Esophagus muscularis mucosa (tissue), 4 donors: ENCODE measurements around the gene COQ10A. TPM values are rescaled to one million over a fixed set of nuclear protein-coding genes. Genes with fewer than 3 reads are reported as not detected.

Experiments used
- DNase-seq: peaks from one replicate; pipeline ENCODE4 v3.0.0-alpha.2; 2017; ENCODE audit errors: extremely low spot score
- H3K27ac ChIP-seq, 4 donors: fragments of 200-600 bp; sonication (generic); replicated peaks in 1 of 4; 1 replicate in 3 of 4; 2 replicates in 1 of 4; pipeline ENCODE4 v1.5.1; 2016 to 2019; ENCODE audit warnings: mild to moderate bottlenecking in 1 of 4
- H3K27me3 ChIP-seq, 4 donors: fragments of 200-600 bp; sonication (generic); one replicate each; pipeline versions ENCODE4 v1.5.1 to v1.6.0; 2016 to 2019
- H3K36me3 ChIP-seq, 4 donors: fragments of 200-600 bp; sonication (generic); one replicate each; pipeline ENCODE4 v1.5.1; 2016 to 2019
- H3K4me1 ChIP-seq, 4 donors: fragments of 200-600 bp; sonication (generic); one replicate each; pipeline ENCODE4 v1.5.1; 2016 to 2019
- H3K4me3 ChIP-seq, 4 donors: fragments of 200-600 bp; sonication (generic); 1 replicate in 2 of 4; 2 replicates in 2 of 4; pipeline ENCODE4 v1.5.1; 2016 to 2019; ENCODE audit warnings: mild to moderate bottlenecking in 4 of 4, moderate library complexity in 1 of 4
- H3K9me3 ChIP-seq, 4 donors: fragments of 200-600 bp; sonication (generic); 1 replicate in 3 of 4; 2 replicates in 1 of 4; pipeline ENCODE4 v1.5.1; 2016 to 2019
- CTCF ChIP-seq, 3 experiments: fragments of 200-600 bp in 2 of 3; fragments of 450-650 bp in 1 of 3; sonication (generic) in 2 of 3; IDR thresholded peaks; one replicate each; pipeline ENCODE4 v1.5.1; 2017 to 2019; ENCODE audit warnings: antibody characterized with exemption in 3 of 3, mild to moderate bottlenecking in 2 of 3, moderate library complexity in 1 of 3
- EP300 ChIP-seq: sonication (generic); formaldehyde crosslinking; IDR thresholded peaks from one replicate; pipeline ENCODE4 v1.6.1; 2017; ENCODE audit warnings: antibody characterized with exemption
- POLR2A ChIP-seq: fragments of 450-650 bp; IDR thresholded peaks from one replicate; pipeline ENCODE4 v1.6.1; 2017; ENCODE audit warnings: antibody characterized with exemption, moderate library complexity, mild to moderate bottlenecking, low read depth
- POLR2AphosphoS5 ChIP-seq, 2 donors: sonication (generic); formaldehyde crosslinking; IDR thresholded peaks; one replicate each; pipeline ENCODE4 v1.6.1; 2017; ENCODE audit warnings: antibody characterized with exemption in 2 of 2
- WGBS: methylation state at CpG from one replicate; pipeline ENCODE4 v1.1.5; 2018; 5-methylcytosine and 5-hydroxymethylcytosine counted together
- intact Hi-C: fragments of 100-400 bp; cut with DNase I; formaldehyde crosslinking; loops from one replicate; pipeline ENCODE4 v1.15.1; 2023
- total RNA-seq, 4 donors: library from RNA; depleted of rRNA; stranded (reverse); fragments of >200 nt; gene quantifications; one replicate each; pipeline versions ENCODE4 v1.1.0 to v1.2.1, GENCODE V29; 2016

Gene COQ10A
- total RNA-seq, 4 donors from 2014 or later, result 12.4 to 22.8 (median 15.7) TPM

- intact Hi-C loops, result no loop called here
- DNase-seq, result no peak
- Histone ChIP-seq H3K4me3 (peak overlapping the region; percentile 84 to 93 (median 85)), H3K36me3 (peaks cover 0 to 16% (median 13%) of the 10 kb centered on the region in 4 donors), H3K27ac (peak overlapping the region; percentile 90 to 98 (median 96)), H3K9me3 (no peaks in the 10 kb centered on the region), H3K4me1 (peaks cover 58 to 84% (median 72%) of the 10 kb centered on the region in 4 donors), H3K27me3 (no peaks in the 10 kb centered on the region)
- WGBS, result 68% methylated on average over 5 of the region's 5 CpGs
- TF ChIP-seq POLR2AphosphoS5 (IDR thresholded peaks at IDR 0.05), result no peak
Observed at GRCh38 chr12:56298828-56299227, 32.1 kb downstream of the COQ10A start.

- no peak for TF ChIP-seq POLR2AphosphoS5 (IDR thresholded peaks at IDR 0.05)
- no peak for TF ChIP-seq CTCF (IDR thresholded peaks at IDR 0.05)
- no peak for TF ChIP-seq EP300
- no peak for TF ChIP-seq POLR2A
- Histone ChIP-seq H3K9me3 (no peaks in the 10 kb centered on the region), H3K4me3 (peak overlapping the region; percentile 84 to 93 (median 85)), H3K27me3 (no peaks in the 10 kb centered on the region), H3K4me1 (peaks cover 58 to 78% (median 68%) of the 10 kb centered on the region in 4 donors), H3K36me3 (peaks cover 0 to 22% (median 14%) of the 10 kb centered on the region in 4 donors), H3K27ac (peak overlapping the region; percentile 90 to 98 (median 96))
- WGBS, result 1% methylated on average over 10 of the region's 10 CpGs
- DNase-seq, result no peak
- intact Hi-C loops, result no loop called here
Observed at GRCh38 chr12:56299308-56299852, 32.6 kb downstream of the COQ10A start.

GRCh38 chr12:56299853-56300643, 33.3 kb downstream of the COQ10A start, which contains the start of gene CS:
CS (minus strand) TSS chr12:56300330; CDS start chr12:56300201, 129 bp downstream.
- H3K9me3 ChIP-seq, result no peaks in the 10 kb centered on the region
- H3K27me3 ChIP-seq, result no peaks in the 10 kb centered on the region
- DNase-seq, result peak; percentile 100
- H3K36me3 ChIP-seq, result peaks cover 0 to 22% (median 18%) of the 10 kb centered on the region in 4 donors
- H3K27ac ChIP-seq, result peak within 1 kb of the TSS; percentile 90 to 98 (median 96)
- WGBS, result under 1% methylated on average over 35 of the region's 63 CpGs
- TF ChIP-seq POLR2AphosphoS5 (IDR thresholded peaks at IDR 0.05) (peak; percentile 79 to 92), EP300 (no peak), POLR2A (peak; percentile 69)
- intact Hi-C loops, result no loop called here
- peaks cover 54 to 72% (median 66%) of the 10 kb centered on the region in 4 donors for H3K4me1 ChIP-seq
- peak within 1 kb of the TSS; percentile 84 to 93 (median 85) for H3K4me3 ChIP-seq

- DNase-seq, result peak; percentile 92
- Histone ChIP-seq H3K4me1 (peaks cover 54 to 66% (median 62%) of the 10 kb centered on the region in 4 donors), H3K4me3 (peak overlapping the region; percentile 84 to 93 (median 85)), H3K9me3 (no peaks in the 10 kb centered on the region), H3K27ac (peak overlapping the region; percentile 90 to 98 (median 96)), H3K36me3 (peaks cover 0 to 27% (median 24%) of the 10 kb centered on the region in 4 donors), H3K27me3 (no peaks in the 10 kb centered on the region)
- TF ChIP-seq POLR2A (no peak), CTCF (IDR thresholded peaks at IDR 0.05) (no peak), POLR2AphosphoS5 (IDR thresholded peaks at IDR 0.05) (no peak), EP300 (no peak)
- intact Hi-C loops, result no loop called here
- 41% methylated on average over 21 of the region's 21 CpGs for WGBS
Observed at GRCh38 chr12:56300644-56301464, 34.1 kb downstream of the COQ10A start.

GRCh38 chr12:56304276-56304675, 37.5 kb downstream of the COQ10A start:
- DNase-seq, result no peak
- Histone ChIP-seq H3K9me3 (no peaks in the 10 kb centered on the region), H3K4me1 (peaks cover 22 to 32% (median 28%) of the 10 kb centered on the region in 4 donors), H3K27ac (no peak overlapping the region), H3K36me3 (peaks cover 0 to 59% (median 37%) of the 10 kb centered on the region in 4 donors), H3K27me3 (no peaks in the 10 kb centered on the region), H3K4me3 (no peak overlapping the region)
- intact Hi-C loops, result no loop called here
- no peak for TF ChIP-seq EP300
- TF ChIP-seq CTCF (IDR thresholded peaks at IDR 0.05), result no peak
- TF ChIP-seq POLR2A, result no peak
- TF ChIP-seq POLR2AphosphoS5 (IDR thresholded peaks at IDR 0.05), result no peak
- 85% methylated on average over 3 of the region's 3 CpGs for WGBS
